ENCODE data around the gene CEPT1.

Gene CEPT1

GRCh38 chr1:111234258-111234657 lies 94.2 kb downstream of the CEPT1 start:
- no peak for DNase-seq

Measured in NCI-H526 treated with DMSO at 0.1 percent for 48 hours (cell line).